GOT3 (cell line): ENCODE data around the gene TMEM183A.
"Not testable (repeated sequence)": the region's sequence is repeated elsewhere in the genome, so short reads cannot be mapped to it uniquely, and the experiment has no call there.

Experiments used
- DNase-seq: peaks from one replicate; lab custom pipeline; 2025; ENCODE audit warnings: mixed read lengths; lab: John Stamatoyannopoulos, UW

The TMEM183A gene, protein sequence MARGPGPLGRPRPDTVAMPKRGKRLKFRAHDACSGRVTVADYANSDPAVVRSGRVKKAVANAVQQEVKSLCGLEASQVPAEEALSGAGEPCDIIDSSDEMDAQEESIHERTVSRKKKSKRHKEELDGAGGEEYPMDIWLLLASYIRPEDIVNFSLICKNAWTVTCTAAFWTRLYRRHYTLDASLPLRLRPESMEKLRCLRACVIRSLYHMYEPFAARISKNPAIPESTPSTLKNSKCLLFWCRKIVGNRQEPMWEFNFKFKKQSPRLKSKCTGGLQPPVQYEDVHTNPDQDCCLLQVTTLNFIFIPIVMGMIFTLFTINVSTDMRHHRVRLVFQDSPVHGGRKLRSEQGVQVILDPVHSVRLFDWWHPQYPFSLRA

DNA sequence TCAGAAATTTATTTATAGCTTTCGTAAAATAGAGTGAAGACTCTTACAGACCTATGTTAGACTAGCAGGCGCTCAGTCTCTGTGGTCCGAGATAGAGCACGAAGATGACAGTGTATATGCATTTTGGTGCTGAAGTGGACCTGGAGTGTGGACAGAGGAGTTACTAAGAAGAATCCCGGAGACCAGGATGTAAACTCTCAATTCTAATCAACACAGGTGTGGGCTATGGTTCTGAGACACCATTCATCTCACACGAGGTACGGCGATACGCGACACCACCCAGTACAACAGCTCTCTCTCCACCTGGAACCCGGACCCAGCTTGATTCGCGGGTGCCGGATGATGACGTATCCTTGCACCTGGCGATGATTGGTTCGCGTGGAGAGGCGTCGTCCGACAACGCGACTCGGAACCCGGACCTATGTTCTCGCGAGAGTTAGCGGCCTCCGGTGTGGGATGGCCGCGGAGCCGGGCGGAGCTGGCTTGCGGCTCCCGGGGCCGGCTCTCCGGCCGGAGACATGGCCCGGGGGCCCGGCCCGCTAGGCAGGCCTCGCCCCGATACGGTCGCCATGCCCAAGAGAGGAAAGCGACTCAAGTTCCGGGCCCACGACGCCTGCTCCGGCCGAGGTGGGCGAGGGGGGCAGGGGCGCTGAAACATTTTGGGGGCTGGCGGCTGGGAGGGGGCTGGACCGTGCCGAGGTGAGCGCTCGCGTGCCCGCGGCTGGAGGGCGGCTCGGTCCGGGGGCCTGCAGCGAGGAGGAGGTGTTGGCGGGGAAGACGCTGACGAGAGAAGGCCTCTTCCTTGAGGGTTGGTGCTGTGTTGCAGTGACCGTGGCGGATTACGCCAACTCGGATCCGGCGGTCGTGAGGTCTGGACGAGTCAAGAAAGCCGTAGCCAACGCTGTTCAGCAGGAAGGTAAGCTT is at the start of gene TMEM183A:
TSS of gene TMEM183A (plus strand) at position 427 of the 924 bp plus-strand sequence. CDS start at position 519, 92 bp downstream.
- DNase-seq, result peak; percentile 86

GRCh38 chr1:202957733-202958543 is 49.2 kb upstream of the TMEM183A start, which contains the start of gene ADIPOR1:
Gene ADIPOR1 (minus strand): TSS chr1:202958312. CDS start chr1:202951070, 7,242 bp downstream.
- DNase-seq, result peak; percentile 49

GRCh38 chr1:202958544-202959275 is 48.5 kb upstream of the TMEM183A start:
- DNase-seq, result no peak

GRCh38 chr1:202959276-202959620 is 47.9 kb upstream of the TMEM183A start:
- no peak for DNase-seq

DNA sequence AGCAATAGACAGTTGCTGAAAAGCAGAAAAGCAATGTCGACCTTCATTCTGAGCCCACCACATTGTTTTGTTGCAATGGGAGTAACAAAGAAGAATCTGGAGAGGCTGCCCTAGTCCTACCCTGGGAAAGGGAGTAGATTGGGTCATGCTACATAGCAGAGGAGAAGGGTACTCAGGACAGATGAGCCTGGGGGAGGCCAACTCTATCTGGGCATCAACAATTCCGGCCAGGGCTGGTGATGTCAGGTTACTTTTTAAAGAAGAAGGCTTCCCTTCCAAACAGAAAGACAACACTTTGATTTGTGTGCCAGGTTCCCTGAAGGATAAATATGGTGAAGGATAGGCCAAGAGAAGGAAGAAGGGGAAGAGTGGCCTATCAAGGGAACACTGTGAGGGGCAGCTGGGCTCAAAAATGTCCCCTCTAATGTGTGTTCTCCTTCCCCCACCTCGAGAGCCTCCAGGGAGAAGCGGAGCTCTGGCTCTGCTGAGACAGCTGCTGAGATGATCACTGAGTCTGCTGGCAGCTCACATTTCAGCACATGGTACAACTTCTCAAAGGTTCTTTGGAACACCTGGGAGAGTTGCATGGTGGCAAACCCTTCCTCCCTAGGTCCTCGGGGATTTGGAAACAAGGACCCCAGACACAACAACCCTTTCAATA is 45.8 kb upstream of the TMEM183A start:
- DNase-seq, result no peak

DNA sequence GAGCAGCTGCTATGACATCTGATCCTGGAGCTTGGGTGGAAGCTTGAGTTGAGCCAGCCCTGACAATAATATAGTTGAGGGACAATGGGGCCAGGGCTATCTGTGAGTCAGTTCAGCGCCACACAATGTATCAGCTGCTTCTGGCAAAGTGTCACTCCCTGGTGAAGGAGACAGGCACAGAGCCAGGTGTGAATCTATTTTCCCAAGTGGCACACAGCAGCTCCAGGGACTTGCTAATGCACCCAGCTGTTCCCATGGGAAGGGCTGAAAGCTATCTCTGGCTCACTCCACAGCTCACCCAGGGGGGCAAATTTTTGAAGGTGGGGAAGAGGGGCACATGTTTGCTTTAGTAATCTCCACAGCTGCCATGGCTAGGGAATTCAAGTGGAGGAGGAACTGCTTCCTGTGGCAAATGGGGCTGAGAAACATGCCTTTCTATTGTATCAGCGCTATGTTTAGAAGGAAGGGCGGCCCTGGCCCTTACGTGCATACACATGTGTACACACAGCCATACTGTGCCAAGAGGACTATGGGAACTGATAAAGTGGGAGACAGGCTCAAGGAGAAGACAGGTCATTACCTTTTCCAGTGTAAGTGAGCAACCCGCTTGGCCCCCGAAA is 42.3 kb upstream of the TMEM183A start:
- DNase-seq, result no peak

DNA sequence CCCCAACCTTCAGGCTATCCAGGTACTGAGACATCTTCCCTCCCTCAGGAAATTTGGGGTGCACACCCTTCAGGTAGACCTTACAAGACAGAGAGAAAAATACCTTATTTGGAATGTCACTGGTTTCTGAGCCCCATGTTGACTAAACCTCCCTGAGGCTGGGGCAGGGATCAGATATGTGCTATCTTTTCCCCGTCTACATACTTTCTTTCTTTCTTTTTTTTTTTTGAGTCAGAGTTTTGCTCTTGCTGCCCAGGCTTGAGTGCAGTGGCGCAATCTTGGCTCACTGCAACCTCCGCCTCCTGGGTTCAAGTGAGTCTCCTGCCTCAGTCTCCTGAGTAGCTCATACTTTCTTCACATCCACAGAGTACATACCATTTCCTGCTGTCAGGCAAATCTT is 41.8 kb upstream of the TMEM183A start:
- DNase-seq, result no peak

- DNase-seq, result no peak
Measured at GRCh38 chr1:202966006-202966898, 40.9 kb upstream of the TMEM183A start.

DNA sequence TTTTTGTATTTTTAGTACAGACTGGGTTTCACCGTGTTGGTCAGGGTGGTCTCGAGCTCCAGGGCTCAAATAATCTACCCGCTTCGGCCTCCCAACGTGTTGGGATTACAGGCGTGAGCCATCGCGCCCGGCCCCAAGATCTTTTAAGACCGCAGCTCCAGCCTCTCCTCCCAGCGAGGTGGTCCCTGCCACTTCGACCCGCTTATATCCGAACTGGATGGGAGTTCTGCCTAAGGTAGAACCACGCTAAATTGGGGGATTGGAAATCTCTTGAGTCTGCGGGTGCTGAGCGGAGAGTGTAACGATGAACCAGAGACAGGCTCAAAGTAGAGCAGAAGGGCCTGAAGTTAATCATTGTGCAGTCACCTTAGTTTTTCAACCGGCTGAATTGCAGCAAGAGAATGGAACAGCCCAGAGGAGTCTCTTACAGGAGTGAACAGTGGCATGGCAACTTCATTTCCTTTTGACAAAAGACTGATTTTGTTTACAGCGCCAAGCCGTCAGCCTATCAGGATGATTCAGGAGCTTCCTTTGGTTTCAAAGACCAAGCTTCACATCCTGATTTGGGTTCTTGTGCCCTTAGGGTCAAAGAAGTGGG is 39.4 kb upstream of the TMEM183A start:
- no peak for DNase-seq

DNA sequence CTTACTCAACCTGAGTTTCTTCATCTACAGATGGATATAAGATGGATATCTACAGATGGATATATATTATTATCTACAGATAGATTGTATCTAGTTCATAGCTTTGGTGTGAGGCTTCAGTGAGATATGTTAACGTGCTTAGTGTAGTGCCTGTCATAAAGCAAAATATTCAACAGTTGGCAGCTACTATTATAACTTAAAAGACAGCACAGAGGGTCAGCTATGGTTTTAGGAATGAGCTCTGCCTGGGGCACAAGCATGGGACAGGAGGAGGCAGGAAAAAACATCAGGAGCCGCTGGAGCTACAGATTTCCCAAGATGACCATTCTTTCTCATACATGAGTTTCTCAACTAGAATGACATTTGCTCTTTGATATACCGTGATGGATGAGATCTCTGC is 38.8 kb upstream of the TMEM183A start:
- DNase-seq, result no peak

DNA sequence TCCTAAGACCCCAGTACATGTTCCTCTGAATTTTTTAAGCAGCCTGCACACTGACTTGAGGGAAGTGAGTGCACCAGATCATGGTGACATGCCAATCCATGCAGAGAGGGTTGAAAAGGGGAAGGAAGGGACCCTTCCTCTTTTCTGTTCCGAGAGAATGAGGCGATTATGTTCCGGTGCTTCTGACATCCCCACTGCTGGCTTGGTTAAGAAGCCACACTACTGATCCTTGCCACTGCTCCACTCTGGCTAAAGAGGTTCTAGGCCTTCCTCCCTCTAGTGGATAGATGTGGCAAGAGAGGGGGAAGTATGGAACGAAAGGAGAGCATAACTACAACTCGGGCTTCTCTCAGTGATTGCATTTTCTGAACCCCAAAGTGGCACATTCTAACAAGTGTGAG is 38.3 kb upstream of the TMEM183A start:
- DNase-seq, result no peak

GRCh38 chr1:202972046-202972445 is 35.1 kb upstream of the TMEM183A start:
- no peak for DNase-seq

DNA sequence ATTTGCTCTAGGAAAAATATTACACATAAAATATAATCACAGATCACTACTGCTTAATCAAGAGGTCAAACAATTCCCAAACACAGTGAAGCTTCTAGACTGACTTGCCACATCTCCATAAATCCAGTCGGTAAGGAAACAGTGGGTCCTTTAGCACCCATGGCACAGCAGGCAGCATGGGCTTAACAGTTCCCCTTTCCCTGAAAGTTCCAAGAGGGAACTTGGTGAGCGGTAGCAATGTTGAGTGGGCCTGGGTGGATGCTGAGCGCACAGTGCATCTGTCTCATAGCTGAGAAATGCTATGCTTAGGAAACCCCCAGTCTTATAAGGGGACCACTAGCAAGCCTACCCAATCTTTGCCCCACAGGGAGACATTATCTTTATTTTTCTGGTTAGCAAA is 32.3 kb upstream of the TMEM183A start:
- DNase-seq, result no peak

GRCh38 chr1:202976633-202977032 is 30.5 kb upstream of the TMEM183A start:
- no peak for DNase-seq

DNA sequence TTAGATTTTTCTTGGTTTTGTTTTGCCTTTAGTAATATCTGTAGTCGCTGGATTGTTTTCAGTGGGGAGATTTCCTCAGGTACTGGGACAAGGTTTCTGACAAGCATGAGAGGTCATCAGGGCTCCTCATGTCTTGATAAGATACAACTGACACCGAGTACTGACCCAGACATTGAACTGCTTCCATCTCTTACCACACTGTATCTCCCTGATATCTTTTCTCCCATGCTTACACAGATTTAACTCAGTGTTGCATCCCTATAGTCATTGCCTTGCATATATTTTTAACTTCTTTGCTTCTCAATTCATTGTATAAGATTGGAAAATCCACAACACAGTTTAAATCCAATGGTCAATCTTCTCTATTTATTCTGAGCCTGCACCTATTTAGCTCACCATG is 27.7 kb upstream of the TMEM183A start:
- DNase-seq, result no peak

GRCh38 chr1:202981939-202982338 is 25.2 kb upstream of the TMEM183A start:
- no peak for DNase-seq

DNA sequence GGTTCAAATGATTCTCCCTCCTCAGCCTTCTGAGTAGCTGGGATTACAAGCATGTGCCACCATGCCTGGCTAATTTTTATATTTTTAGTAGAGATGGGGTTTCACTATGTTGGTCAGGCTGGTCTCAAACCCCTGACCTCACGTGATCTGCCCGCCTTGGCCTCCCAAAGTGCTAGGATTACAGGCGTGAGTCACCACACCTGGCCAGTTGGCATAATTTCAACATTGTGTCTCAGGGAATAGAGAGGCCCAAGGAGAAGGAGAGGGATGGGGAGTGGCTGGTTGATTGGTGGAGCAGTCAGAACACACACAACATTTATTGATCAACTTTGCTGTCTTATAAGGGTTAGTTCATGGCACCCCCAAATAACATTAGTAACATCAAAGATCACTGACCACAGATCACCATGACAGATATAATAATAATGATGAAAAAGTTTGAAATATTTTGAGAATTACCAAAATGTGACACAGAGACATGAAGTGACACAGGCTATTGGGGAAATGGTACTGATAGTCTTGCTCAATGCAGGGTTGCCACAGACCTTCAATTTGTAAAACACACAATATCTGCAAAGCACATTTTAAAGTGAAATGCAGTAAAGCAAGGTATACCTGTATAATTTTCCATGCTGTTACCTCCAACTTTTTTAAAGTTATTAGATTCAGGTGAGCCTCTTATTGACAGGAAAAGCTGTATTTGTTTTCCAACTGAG is 24.3 kb upstream of the TMEM183A start:
- no peak for DNase-seq

DNA sequence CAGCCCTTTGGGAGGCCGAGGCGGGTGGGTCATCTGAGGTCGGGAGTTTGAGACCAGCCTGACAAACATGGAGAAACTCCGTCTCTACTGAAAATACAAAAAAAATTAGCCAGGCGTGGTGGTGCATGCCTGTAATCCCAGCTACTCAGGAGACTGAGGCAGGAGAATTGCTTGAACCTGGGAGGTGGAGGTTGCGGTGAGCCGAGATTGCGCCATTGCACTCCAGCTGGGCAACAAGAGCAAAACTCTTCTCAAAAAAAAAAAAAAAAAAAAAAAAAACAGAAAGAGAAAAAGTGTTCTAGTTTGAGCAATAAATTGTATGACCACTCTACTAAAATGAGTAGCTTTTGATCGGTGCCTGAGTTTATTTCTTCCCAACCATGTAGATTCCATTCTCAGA is 21.1 kb upstream of the TMEM183A start:
- DNase-seq, result not testable (repeated sequence)
